Muscle layer of duodenum (tissue), 2 donors: ENCODE results near the gene MCFD2.

ENCODE experiments used
- H3K27ac ChIP-seq: one replicate; pipeline ENCODE4 v1.7.0; 2013; ENCODE audit warnings: mild to moderate bottlenecking, low read length
- H3K27me3 ChIP-seq: one replicate; pipeline ENCODE4 v1.7.0; 2013; ENCODE audit warnings: low read depth, mild to moderate bottlenecking, control low read depth, low read length
- H3K36me3 ChIP-seq, 2 donors: one replicate each; pipeline ENCODE4 v1.7.0; 2013; ENCODE audit warnings: low read length in 2 of 2, control low read depth in 1 of 2, mild to moderate bottlenecking in 1 of 2; ENCODE audit not compliant: insufficient read depth in 2 of 2, control insufficient read depth in 1 of 2
- H3K4me1 ChIP-seq, 2 donors: one replicate each; pipeline ENCODE4 v1.7.0; 2013; ENCODE audit warnings: low read length in 2 of 2, mild to moderate bottlenecking in 2 of 2, control low read depth in 1 of 2, moderate library complexity in 1 of 2; ENCODE audit not compliant: insufficient read depth in 2 of 2, control insufficient read depth in 1 of 2
- H3K4me3 ChIP-seq, 2 donors: one replicate each; pipeline ENCODE4 v1.7.0; 2013; ENCODE audit warnings: low read length in 2 of 2, low read depth in 1 of 2, mild to moderate bottlenecking in 1 of 2
- H3K9me3 ChIP-seq, 2 donors: one replicate each; pipeline ENCODE4 v1.7.0; 2013; ENCODE audit warnings: low read length in 2 of 2, control low read depth in 1 of 2, mild to moderate bottlenecking in 1 of 2; ENCODE audit not compliant: control insufficient read depth in 1 of 2
- donor health status: healthy.

The MCFD2 gene

DNA sequence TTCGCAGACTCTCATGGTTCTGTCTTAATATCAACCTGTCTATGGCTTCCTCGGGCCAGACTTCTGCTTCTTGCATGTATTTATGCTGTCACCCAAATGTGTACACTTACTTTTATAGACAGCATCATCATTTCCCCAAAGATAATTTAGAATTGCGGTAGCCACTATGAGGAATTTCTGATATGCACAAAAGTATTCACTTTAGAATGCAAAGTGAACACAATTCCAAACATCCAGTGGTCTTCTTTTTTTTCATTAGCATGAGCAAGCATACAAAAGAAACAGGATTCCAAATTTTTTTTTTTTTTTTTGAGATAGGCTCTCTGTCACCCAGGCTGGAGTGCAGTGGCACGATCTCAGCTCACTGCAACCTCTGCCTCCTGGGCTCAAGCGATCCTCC is 21.0 kb upstream of the MCFD2 start:
- H3K27me3 ChIP-seq: no peaks in the 10 kb centered on the region
- peaks cover 0 to 3% of the 10 kb centered on the region in 2 donors for H3K4me1 ChIP-seq
- H3K4me3 ChIP-seq: no peak overlapping the region
- H3K36me3 ChIP-seq: no peaks in the 10 kb centered on the region
- no peak overlapping the region for H3K27ac ChIP-seq
- no peaks in the 10 kb centered on the region for H3K9me3 ChIP-seq

DNA sequence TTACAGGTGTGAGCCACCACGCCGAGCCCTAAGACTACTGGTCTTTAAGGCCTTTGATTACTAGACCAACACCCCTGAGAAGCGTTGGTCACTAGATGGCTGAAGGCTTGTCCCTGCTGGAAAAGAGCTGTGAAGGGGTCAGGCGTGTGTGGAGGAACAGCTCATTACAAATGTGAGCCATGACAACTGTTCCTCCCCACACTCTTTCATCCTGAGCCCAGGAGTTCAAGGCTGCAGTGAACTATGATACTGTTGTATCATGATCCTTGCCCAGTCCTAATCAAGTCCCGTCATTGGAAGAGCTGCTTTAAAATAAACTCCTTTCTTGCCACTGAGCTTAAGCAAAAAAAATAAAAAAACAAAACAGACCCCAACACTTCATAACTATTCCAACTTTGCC is 19.5 kb upstream of the MCFD2 start:
- no peaks in the 10 kb centered on the region for H3K27me3 ChIP-seq
- no peak overlapping the region for H3K27ac ChIP-seq
- peaks cover 0 to 3% of the 10 kb centered on the region in 2 donors for H3K4me1 ChIP-seq
- no peak overlapping the region for H3K4me3 ChIP-seq
- no peaks in the 10 kb centered on the region for H3K36me3 ChIP-seq
- no peaks in the 10 kb centered on the region for H3K9me3 ChIP-seq

DNA sequence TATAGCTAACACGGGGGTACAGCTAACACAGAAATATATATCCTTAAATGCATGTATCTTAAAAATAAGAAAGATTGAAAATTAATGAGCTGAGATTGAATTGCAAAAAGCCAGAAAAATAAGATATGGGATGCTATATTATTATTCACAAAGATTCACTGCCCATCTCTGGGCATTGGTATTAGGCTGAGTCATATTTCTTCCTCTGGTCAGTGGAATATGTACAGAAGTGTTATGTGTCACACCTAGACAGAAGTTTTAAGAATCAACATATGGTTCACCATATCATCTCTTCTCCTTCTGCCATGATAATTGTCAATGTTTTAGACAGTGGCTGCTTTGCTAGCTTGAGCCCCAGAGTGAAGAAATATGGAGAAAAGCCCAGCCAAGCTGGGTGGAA is 14.0 kb upstream of the MCFD2 start:
- H3K9me3 ChIP-seq: no peaks in the 10 kb centered on the region
- H3K27me3 ChIP-seq: no peaks in the 10 kb centered on the region
- no peaks in the 10 kb centered on the region for H3K4me1 ChIP-seq
- H3K4me3 ChIP-seq: no peak overlapping the region
- H3K27ac ChIP-seq: no peak overlapping the region
- peaks cover 0 to 4% of the 10 kb centered on the region in 2 donors for H3K36me3 ChIP-seq

GRCh38 chr2:46926863-46927262 is 11.3 kb upstream of the MCFD2 start:
- Histone ChIP-seq H3K27ac (no peak overlapping the region), H3K9me3 (no peaks in the 10 kb centered on the region), H3K27me3 (no peaks in the 10 kb centered on the region), H3K36me3 (peaks cover 0 to 4% of the 10 kb centered on the region in 2 donors), H3K4me3 (no peak overlapping the region), H3K4me1 (no peaks in the 10 kb centered on the region)

DNA sequence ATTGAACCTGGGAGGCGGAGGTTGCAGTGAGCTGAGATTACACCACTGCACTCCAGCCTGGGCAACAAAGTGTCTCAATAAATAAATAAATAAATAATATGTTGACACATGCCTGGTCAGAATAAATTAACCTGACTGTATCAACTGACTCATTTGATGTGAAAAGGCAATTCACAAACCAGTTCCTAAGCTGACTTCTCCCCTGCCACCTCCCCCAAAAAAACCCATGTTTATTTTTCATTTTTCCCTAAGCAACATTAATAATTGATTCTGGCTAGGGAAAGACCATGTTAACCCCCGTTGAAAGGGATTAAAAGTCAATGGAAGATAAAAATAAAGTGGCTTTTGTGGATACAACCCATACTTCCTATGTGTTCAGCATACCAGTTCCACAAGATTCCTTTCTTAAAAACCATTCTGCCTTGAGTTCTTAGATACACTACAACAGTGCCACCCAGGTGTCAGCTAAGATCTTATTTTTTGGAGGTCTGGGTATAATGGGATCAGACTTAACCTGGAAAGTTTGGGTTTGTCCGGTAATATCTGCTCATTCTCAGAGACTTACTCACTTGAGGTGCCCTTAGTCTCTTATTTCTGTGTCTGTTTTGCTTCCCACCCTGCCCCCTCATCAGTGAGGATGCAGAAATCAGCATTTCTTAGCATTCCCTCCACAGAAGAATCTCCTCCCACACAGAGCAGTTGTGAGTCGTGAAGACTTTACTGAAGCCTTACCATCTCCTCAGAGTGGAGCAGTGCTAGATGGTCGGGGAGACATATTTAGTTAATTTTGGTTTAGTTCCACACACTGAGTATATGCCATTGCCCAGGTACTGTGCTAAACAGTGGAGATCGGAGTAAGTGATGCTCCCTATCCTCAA is 10.1 kb upstream of the MCFD2 start:
- H3K4me3 ChIP-seq: no peak overlapping the region
- H3K36me3 ChIP-seq: peaks cover 0 to 4% of the 10 kb centered on the region in 2 donors
- no peaks in the 10 kb centered on the region for H3K27me3 ChIP-seq
- H3K4me1 ChIP-seq: no peaks in the 10 kb centered on the region
- H3K9me3 ChIP-seq: no peaks in the 10 kb centered on the region
- no peak overlapping the region for H3K27ac ChIP-seq

DNA sequence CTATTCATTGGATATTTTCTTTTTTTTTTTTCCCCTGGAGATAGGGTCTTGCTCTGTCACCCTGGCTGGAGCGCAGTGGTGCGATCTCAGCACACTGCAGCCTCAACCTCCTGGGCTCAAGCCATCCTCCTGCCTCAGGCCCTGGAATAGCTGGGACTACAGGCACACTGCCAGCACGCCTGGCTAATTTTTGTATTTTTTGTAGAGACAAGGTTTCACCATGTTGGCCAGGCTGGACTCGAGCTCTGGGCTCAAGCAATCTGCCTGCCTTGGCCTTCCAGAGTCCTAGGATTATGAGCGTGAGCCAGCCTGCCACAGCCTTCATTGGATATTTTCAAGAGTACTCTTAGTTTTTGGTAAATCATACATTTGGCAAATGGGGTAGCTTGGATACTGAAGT is 9.0 kb upstream of the MCFD2 start:
- Histone ChIP-seq H3K4me1 (no peaks in the 10 kb centered on the region), H3K4me3 (no peak overlapping the region), H3K27ac (no peak overlapping the region), H3K9me3 (no peaks in the 10 kb centered on the region), H3K27me3 (no peaks in the 10 kb centered on the region), H3K36me3 (peaks cover 0 to 4% of the 10 kb centered on the region in 2 donors)

DNA sequence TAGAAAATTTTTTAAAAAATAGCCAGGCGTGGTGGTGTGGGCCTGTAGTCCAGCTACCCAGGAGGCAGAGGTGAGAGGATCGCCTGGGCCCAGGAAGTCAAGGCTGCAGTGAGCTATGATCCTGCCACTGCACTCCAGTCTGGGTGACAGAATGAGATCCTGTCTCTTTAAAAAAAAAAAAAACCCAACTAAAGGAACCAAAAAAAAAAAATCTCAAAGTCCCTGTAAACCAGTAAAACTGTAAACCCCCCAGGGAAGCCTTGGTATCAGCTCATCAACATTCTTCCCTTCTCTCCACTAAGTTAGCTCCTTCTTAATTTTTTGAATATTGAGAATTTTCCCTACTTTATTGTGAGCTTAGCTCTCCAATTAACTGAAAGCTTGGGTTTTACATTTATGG is 8.4 kb upstream of the MCFD2 start:
- H3K27ac ChIP-seq: no peak overlapping the region
- H3K4me1 ChIP-seq: no peaks in the 10 kb centered on the region
- no peaks in the 10 kb centered on the region for H3K27me3 ChIP-seq
- no peak overlapping the region for H3K4me3 ChIP-seq
- H3K9me3 ChIP-seq: no peaks in the 10 kb centered on the region
- peaks cover 0 to 4% of the 10 kb centered on the region in 2 donors for H3K36me3 ChIP-seq

DNA sequence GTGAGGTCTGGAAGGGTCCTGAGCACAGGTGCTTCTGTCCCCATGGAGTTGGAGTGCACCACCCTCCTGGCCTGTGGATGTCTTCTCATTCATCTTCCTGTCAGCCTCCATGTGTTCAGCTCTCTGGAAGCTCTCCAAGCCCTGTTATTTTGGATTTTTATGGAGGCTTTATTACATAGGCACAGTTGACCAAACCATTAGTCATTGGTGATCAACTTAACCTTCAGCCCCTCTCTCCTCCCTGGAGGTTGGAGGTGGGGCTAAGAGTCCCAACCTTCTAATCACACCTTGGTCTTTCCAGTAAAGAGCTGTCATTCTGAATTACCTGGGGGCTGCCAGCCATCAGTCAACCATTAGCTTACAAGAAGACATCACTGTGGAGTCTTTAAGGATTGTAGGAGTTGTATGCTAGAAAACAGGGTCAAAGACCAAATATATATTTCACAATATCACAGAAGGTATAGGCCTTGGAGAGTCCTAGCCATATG is 7.5 kb upstream of the MCFD2 start:
- no peaks in the 10 kb centered on the region for H3K9me3 ChIP-seq

DNA sequence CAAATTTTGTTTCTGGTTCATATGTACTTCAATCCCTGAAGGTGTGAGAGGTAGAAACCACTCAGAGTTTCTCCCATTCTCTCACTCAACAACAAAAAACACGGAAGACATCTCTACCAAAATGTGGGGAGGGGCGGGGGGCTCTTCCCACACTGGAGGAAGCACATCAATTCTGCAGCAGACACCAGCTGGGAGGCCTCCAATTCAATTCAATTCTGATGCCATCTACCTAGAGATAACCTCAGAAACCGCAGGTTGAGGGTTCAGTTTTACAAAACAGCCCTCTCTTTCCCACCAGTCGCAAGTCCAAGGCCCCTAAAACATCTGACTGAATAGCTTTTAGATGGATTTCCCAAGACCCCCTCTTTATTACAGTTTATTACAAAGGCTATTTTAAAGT is 7.0 kb upstream of the MCFD2 start:
- no peaks in the 10 kb centered on the region for H3K27me3 ChIP-seq
- H3K4me1 ChIP-seq: no peaks in the 10 kb centered on the region
- H3K36me3 ChIP-seq: peaks cover 0 to 4% of the 10 kb centered on the region in 2 donors
- H3K4me3 ChIP-seq: no peak overlapping the region
- no peaks in the 10 kb centered on the region for H3K9me3 ChIP-seq
- H3K27ac ChIP-seq: no peak overlapping the region

More for the DNA sequence above, 7.5 kb upstream of the MCFD2 start:
- Histone ChIP-seq H3K36me3 (peaks cover 0 to 4% of the 10 kb centered on the region in 2 donors), H3K27me3 (no peaks in the 10 kb centered on the region), H3K4me1 (no peaks in the 10 kb centered on the region), H3K4me3 (no peak overlapping the region), H3K27ac (no peak overlapping the region)

DNA sequence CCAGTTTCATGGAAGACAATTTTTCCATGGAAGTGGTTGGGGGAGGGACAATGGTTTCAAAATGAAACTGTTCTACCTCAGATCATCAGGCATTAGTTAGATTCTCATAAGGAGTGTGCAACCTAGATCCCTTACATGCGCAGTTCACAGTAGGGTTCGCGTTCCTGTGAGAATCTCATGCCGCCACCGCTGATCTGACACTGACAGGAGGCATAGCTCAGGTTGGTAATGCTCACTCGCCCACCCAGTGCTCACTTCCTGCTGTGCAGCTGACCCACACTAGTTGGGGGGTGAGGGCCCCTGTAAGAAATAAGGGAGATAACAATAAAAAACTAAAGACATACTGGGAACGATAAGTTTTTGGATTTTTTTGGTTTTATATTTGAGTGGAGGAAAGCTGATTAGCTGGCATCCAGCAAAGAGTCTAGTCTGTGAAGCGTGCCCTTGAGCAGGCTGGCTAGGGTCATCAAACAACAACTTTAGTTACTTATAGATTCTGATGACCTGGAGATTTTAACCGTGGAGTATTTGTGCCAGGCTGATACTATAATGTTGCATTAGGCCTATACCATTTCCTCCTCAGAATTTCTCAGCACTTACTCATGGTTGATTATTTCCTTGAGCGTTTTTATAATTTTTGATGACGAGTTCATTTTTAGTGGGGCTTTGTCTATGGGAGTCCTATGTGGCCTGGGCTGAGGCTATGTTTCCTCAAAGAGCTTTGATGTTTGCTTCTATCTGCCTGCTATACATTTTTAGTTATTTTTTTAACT is 6.3 kb upstream of the MCFD2 start:
- no peaks in the 10 kb centered on the region for H3K9me3 ChIP-seq
- H3K27ac ChIP-seq: no peak overlapping the region
- H3K4me1 ChIP-seq: peaks cover 0 to 3% of the 10 kb centered on the region in 2 donors
- peaks cover 0 to 4% of the 10 kb centered on the region in 2 donors for H3K36me3 ChIP-seq
- no peak overlapping the region for H3K4me3 ChIP-seq
- no peaks in the 10 kb centered on the region for H3K27me3 ChIP-seq

DNA sequence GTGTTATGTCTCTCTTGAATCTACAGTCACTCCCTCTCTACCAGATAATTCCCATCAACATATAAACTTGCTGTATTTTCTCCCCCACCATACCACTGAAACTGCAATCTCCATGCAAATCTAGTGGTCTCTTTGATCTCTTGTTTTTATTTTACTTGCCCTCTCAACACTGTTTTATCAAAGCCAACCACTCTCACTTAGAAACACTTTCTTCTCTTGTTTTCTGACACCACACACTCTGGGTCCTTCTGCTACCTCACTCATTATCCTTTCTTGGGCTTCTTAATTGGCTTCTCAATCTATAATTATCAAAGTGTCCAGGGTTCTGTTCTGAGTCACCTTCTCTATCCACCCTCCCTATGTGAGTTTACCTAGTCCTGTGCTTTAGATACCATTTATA is 2.0 kb upstream of the MCFD2 start:
- peaks cover 14 to 28% of the 10 kb centered on the region in 2 donors for H3K4me1 ChIP-seq
- no peak overlapping the region for H3K4me3 ChIP-seq
- no peaks in the 10 kb centered on the region for H3K9me3 ChIP-seq
- no peak overlapping the region for H3K27ac ChIP-seq
- H3K36me3 ChIP-seq: peaks cover 0 to 17% of the 10 kb centered on the region in 2 donors
- no peaks in the 10 kb centered on the region for H3K27me3 ChIP-seq
